OCI-LY3 (cell line): ENCODE results near the gene MED26.

Experiments
- H2AFZ ChIP-seq: fragments of 200-600, 300-600 bp; shearing (Covaris generic); 2 replicates; pipeline ENCODE4 v1.6.0; 2014; ENCODE audit warnings: antibody characterized with exemption, low read depth, low read length
- H3K27ac ChIP-seq: fragments of 200-600, 300-600 bp; sonication (generic); 2 replicates; pipeline ENCODE4 v1.5.1; 2014; ENCODE audit warnings: mild to moderate bottlenecking, low read length, moderate library complexity, mixed read lengths
- H3K27me3 ChIP-seq: fragments of 200-600, 300-600 bp; sonication (generic); 2 replicates; pipeline ENCODE4 v1.6.1; 2014; ENCODE audit warnings: low read depth, low read length, mixed read lengths
- H3K36me3 ChIP-seq: fragments of 200-600, 300-600 bp; sonication (generic); replicated peaks from 2 replicates; pipeline ENCODE3; 2014; ENCODE audit warnings: low read depth, low read length, mixed read lengths
- H3K4me1 ChIP-seq: fragments of 300-600, 200-600 bp; sonication (generic); 2 replicates; pipeline ENCODE4 v1.6.1; 2014; ENCODE audit warnings: low read length, mixed read lengths
- H3K4me2 ChIP-seq: fragments of 200-600, 300-600 bp; sonication (generic); 2 replicates; pipeline ENCODE4 v1.6.1; 2014; ENCODE audit warnings: low read length, mixed read lengths
- H3K4me3 ChIP-seq: fragments of 300-600, 200-600 bp; sonication (generic); 2 replicates; pipeline ENCODE4 v1.5.1; 2014; ENCODE audit warnings: antibody characterized with exemption, mild to moderate bottlenecking, low read length, moderate library complexity
- H3K79me2 ChIP-seq: fragments of 300-600, 200-600 bp; shearing (Covaris generic); 2 replicates; pipeline ENCODE4 v1.6.1; 2014; ENCODE audit warnings: mild to moderate bottlenecking, low read length, mixed read lengths
- H3K9ac ChIP-seq: fragments of 300-600, 200-600 bp; shearing (Covaris generic); 2 replicates; pipeline ENCODE4 v1.6.0; 2014; ENCODE audit warnings: mild to moderate bottlenecking, low read length, moderate library complexity
- H3K9me3 ChIP-seq: fragments of 200-600, 300-600 bp; shearing (Covaris generic); 2 replicates; pipeline ENCODE4 v1.6.1; 2014; ENCODE audit warnings: low read length, mixed read lengths; ENCODE audit not compliant: insufficient read depth
- H4K20me1 ChIP-seq: fragments of 200-600, 300-600 bp; sonication (generic); 2 replicates; pipeline ENCODE4 v1.6.1; 2016; ENCODE audit warnings: low read length, mixed read lengths; ENCODE audit not compliant: insufficient read depth
- EZH2phosphoT487 ChIP-seq: fragments of 200-600 bp; shearing (Covaris generic); IDR thresholded peaks from 2 replicates; pipeline ENCODE4 v1.6.1; 2018; ENCODE audit warnings: antibody characterized with exemption, mixed run types, low read depth
- TF ChIP-seq, protein P1 (sequence below): fragments of 200-600, 300-600 bp; sonication (generic); IDR thresholded peaks from 2 replicates; pipeline ENCODE4 v1.5.1; 2014; ENCODE audit warnings: antibody characterized with exemption, low read length, low read depth

MED26 gene

DNA sequence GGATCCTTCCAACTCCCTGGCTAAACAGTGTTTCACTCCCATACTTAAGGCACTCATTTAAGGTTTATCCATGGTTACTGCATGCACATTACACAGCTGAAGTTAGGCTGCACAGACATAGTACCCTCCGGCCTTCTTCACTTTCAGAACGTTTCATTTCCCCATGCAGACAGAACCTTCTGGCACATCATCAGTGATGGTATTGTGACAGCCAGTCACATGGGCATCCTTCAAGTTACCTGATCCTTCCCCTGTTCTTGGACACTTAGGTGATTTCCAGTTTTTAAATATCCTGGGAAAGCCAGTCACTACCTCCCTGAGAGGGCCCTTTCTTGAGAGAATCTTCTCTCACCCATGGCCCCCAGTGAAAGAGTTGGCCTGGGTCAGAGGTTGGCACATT lies 22.8 kb upstream of the MED26 start:
- Histone ChIP-seq H3K36me3 (peaks cover 71% of the 10 kb centered on the region), H4K20me1 (peaks cover 34% of the 10 kb centered on the region; the same call in 1 of the 2 replicates), H3K9ac (no peak overlapping the region), H3K4me1 (no peaks in the 10 kb centered on the region), H3K9me3 (no peaks in the 10 kb centered on the region), H3K27ac (no peak overlapping the region), H3K79me2 (peaks cover 16% of the 10 kb centered on the region), H3K4me2 (no peak overlapping the region), H2AFZ (no peak overlapping the region), H3K4me3 (no peak overlapping the region), H3K27me3 (no peaks in the 10 kb centered on the region)
- TF ChIP-seq, protein P1, sequence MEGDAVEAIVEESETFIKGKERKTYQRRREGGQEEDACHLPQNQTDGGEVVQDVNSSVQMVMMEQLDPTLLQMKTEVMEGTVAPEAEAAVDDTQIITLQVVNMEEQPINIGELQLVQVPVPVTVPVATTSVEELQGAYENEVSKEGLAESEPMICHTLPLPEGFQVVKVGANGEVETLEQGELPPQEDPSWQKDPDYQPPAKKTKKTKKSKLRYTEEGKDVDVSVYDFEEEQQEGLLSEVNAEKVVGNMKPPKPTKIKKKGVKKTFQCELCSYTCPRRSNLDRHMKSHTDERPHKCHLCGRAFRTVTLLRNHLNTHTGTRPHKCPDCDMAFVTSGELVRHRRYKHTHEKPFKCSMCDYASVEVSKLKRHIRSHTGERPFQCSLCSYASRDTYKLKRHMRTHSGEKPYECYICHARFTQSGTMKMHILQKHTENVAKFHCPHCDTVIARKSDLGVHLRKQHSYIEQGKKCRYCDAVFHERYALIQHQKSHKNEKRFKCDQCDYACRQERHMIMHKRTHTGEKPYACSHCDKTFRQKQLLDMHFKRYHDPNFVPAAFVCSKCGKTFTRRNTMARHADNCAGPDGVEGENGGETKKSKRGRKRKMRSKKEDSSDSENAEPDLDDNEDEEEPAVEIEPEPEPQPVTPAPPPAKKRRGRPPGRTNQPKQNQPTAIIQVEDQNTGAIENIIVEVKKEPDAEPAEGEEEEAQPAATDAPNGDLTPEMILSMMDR, result no peak
- TF ChIP-seq EZH2phosphoT487, result no peak

DNA sequence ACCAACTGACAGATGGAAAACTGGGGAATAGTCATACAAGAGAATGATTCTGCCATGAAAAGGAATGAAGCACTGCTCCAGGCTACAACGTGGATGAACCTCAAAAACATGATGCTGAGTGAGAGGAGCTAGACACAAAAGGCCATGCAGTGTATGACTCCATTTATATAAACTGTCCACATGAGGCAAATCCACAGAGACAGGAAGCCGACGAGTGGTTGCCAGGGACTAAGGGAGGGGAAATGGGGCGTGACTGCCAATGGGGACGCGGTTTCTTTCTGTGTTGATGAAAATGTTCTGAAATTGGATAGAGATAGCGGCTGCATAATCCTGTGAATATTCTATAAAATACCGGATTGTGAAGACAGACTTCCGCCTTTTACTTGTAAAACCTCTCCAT lies 21.7 kb upstream of the MED26 start:
- Histone ChIP-seq H3K9me3 (no peaks in the 10 kb centered on the region), H3K27ac (no peak overlapping the region), H3K4me2 (no peak overlapping the region), H3K4me3 (no peak overlapping the region), H3K79me2 (peaks cover 16% of the 10 kb centered on the region), H3K27me3 (no peaks in the 10 kb centered on the region), H4K20me1 (peaks cover 31% of the 10 kb centered on the region), H2AFZ (no peak overlapping the region), H3K4me1 (no peaks in the 10 kb centered on the region), H3K9ac (no peak overlapping the region), H3K36me3 (peaks cover 70% of the 10 kb centered on the region)
- TF ChIP-seq, protein P1, result no peak
- TF ChIP-seq EZH2phosphoT487, result no peak

DNA sequence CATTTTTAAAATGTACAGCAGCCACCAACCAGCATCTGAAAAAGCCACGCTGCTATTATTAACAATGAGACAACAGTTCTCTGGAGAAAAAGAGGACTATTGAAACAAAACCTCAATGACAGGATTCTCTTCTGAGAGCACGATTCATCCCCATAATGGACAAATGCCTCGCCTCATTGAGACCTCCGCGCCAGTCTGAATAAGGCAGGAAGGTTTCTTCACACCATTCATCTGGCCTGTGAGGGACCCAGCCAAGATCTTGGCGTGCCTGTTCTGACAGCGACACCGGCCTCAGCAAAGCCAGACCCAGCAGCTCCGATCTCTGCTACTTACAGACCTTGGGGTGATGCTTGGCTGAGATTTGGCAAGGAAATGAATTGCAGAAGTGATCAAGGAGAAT lies 17.1 kb upstream of the MED26 start:
- TF ChIP-seq EZH2phosphoT487, result no peak
- TF ChIP-seq, protein P1, result no peak
- Histone ChIP-seq H3K9ac (no peak overlapping the region), H3K36me3 (peaks cover 63% of the 10 kb centered on the region), H3K9me3 (no peaks in the 10 kb centered on the region), H3K27me3 (no peaks in the 10 kb centered on the region), H3K4me1 (no peaks in the 10 kb centered on the region), H3K27ac (no peak overlapping the region), H3K4me3 (no peak overlapping the region), H4K20me1 (peaks cover 7% of the 10 kb centered on the region; the same call in 1 of the 2 replicates), H3K4me2 (no peak overlapping the region), H2AFZ (no peak overlapping the region), H3K79me2 (peaks cover 47% of the 10 kb centered on the region)

DNA sequence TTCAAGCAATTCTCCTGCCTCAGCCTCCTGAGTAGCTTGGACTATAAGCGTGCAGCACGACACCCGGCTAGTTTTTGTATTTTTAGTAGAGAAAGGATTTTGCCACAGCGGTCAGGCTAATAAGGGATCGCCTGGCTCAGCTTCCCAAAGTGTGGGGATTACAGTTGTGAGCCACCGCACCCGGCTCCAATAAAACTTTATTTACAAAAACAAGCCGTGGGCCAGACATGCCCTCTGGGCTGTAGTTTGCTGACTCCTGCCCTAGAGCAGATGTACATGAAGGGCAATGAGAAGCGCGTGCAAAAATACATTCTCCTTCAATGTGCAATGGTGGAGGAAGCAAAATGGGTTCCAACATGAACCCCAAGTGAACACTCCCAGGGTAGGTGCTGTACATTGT lies 13.7 kb upstream of the MED26 start:
- H4K20me1 ChIP-seq, result peaks cover 9% of the 10 kb centered on the region; the same call in 1 of the 2 replicates
- no peaks in the 10 kb centered on the region for H3K9me3 ChIP-seq
- H3K4me2 ChIP-seq, result no peak overlapping the region
- H3K9ac ChIP-seq, result no peak overlapping the region
- H3K27ac ChIP-seq, result no peak overlapping the region
- H2AFZ ChIP-seq, result no peak overlapping the region
- H3K4me3 ChIP-seq, result no peak overlapping the region
- peaks cover 72% of the 10 kb centered on the region for H3K79me2 ChIP-seq
- H3K36me3 ChIP-seq, result peaks cover 65% of the 10 kb centered on the region
- no peaks in the 10 kb centered on the region for H3K4me1 ChIP-seq
- no peaks in the 10 kb centered on the region for H3K27me3 ChIP-seq
- TF ChIP-seq EZH2phosphoT487, result no peak
- TF ChIP-seq, protein P1, result no peak
